Suprapubic skin (tissue), 3 donors: Measurements from ENCODE around the gene NR2F1.

Experiments used
- CTCF ChIP-seq, 2 donors: fragments of 200-600 bp in 1 of 2; fragments of 450-650 bp in 1 of 2; sonication (generic) in 1 of 2; IDR thresholded peaks; one replicate each; pipeline ENCODE4 v1.5.1; 2016 to 2019; ENCODE audit warnings: antibody characterized with exemption in 2 of 2, mild to moderate bottlenecking in 1 of 2, moderate library complexity in 1 of 2
- EP300 ChIP-seq: sonication (generic); formaldehyde crosslinking; IDR thresholded peaks from one replicate; pipeline ENCODE4 v1.6.1; 2017; ENCODE audit warnings: antibody characterized with exemption
- POLR2A ChIP-seq, 2 donors: fragments of 450-650 bp; IDR thresholded peaks; one replicate each; pipeline ENCODE4 v1.6.1; 2017; ENCODE audit warnings: antibody characterized with exemption in 2 of 2, mild to moderate bottlenecking in 2 of 2, moderate library complexity in 2 of 2

GRCh38 chr5:93587597-93588351 lies 4.8 kb downstream of the NR2F1 start:
- TF ChIP-seq POLR2A (IDR thresholded peaks at IDR 0.05) (no peak), CTCF (IDR thresholded peaks at IDR 0.05) (no peak), EP300 (no peak)
